ENCODE measurements around the gene TBX21.
A peak's percentile ranks its signal among the peaks of the same experiment; 100 is the strongest.
"Not testable (repeated sequence)": the region's sequence is repeated elsewhere in the genome, so short reads cannot be mapped to it uniquely, and the experiment has no call there.

TBX21 gene

GRCh38 chr17:47729476-47729875 lies 3.6 kb upstream of the TBX21 start:
- H3K9me3 Mint-ChIP-seq = no peaks in the 10 kb centered on the region
- H3K4me3 Mint-ChIP-seq = no peak overlapping the region
- peaks cover 82% of the 10 kb centered on the region for H3K4me1 Mint-ChIP-seq (ENCODE audit: low read depth)
- H3K27ac Mint-ChIP-seq = peak overlapping the region; percentile 58
- H3K27me3 Mint-ChIP-seq = no peaks in the 10 kb centered on the region
- peaks cover 7% of the 10 kb centered on the region for H3K36me3 Mint-ChIP-seq (ENCODE audit: low read depth)

GRCh38 chr17:47730681-47731080 lies 2.4 kb upstream of the TBX21 start:
- Mint-ChIP-seq H3K27me3 (no peaks in the 10 kb centered on the region), H3K9me3 (no peaks in the 10 kb centered on the region), H3K4me1 (ENCODE audit: low read depth) (peaks cover 77% of the 10 kb centered on the region)

DNA sequence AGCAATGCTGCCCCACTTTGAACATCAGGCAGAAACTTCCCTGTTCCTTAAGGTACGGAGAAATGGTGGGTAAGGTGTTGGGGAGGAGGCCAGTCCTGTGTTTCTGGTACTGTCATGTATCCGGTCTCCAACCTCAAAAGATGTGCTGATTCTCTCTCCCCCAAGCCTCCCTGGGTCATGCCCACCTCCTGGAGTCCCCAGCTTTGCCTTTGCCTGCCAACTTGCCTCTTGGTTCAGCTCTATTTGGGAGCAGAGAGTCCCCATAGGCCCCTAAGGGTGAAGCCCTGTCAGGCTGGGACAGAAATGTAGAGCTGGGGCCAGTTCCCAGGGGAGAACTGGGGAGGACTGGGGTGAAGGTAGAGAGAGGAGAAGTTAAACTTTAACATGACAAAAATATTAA lies 1.6 kb upstream of the TBX21 start:
- Mint-ChIP-seq H3K4me1 (ENCODE audit: low read depth) (peaks cover 76% of the 10 kb centered on the region), H3K9me3 (no peaks in the 10 kb centered on the region), H3K27ac (peak overlapping the region; percentile 70), H3K27me3 (no peaks in the 10 kb centered on the region), H3K36me3 (ENCODE audit: low read depth) (peaks cover 18% of the 10 kb centered on the region), H3K4me3 (no peak overlapping the region)

More at GRCh38 chr17:47730681-47731080, 2.4 kb upstream of the TBX21 start:
- H3K27ac Mint-ChIP-seq = peak overlapping the region; percentile 70
- no peak overlapping the region for H3K4me3 Mint-ChIP-seq
- H3K36me3 Mint-ChIP-seq (ENCODE audit: low read depth) = peaks cover 12% of the 10 kb centered on the region

- peak overlapping the region; percentile 56 for H3K27ac Mint-ChIP-seq
- peak overlapping the region; percentile 71 for H3K4me3 Mint-ChIP-seq
- H3K4me1 Mint-ChIP-seq (ENCODE audit: low read depth) = peaks cover 76% of the 10 kb centered on the region
- no peaks in the 10 kb centered on the region for H3K27me3 Mint-ChIP-seq
- H3K9me3 Mint-ChIP-seq = no peaks in the 10 kb centered on the region
- H3K36me3 Mint-ChIP-seq (ENCODE audit: low read depth) = peaks cover 29% of the 10 kb centered on the region
Measured at GRCh38 chr17:47732399-47733046, 513 bp upstream of the TBX21 start.

DNA sequence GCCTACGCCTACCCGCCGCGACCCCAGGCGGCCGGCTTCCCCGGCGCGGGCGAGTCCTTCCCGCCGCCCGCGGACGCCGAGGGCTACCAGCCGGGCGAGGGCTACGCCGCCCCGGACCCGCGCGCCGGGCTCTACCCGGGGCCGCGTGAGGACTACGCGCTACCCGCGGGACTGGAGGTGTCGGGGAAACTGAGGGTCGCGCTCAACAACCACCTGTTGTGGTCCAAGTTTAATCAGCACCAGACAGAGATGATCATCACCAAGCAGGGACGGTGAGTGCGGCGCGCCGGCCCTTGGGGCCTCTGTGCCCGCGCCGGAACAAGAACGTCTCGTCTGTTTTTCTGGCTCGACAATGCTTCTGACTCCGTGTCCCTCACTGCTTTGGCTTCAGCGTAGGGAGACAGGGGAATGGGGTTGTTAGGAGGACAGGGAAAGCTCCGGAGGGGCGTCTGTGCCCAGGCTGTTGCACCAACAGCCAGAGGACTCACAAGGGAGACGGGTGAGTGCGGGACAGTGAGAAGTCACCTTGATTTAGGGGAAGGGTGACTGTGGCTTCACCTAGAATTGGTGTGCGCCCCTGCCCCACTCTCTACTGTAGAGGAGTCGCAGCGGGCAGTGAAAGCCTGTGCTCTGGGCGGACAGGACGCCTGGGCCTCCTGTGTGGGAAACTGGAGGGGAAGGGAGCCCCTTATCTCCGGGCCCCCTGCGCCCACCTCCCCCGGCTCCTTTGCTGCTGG lies 806 bp downstream of the TBX21 start:
- H3K36me3 Mint-ChIP-seq (ENCODE audit: low read depth) = peaks cover 38% of the 10 kb centered on the region
- H3K9me3 Mint-ChIP-seq = no peaks in the 10 kb centered on the region
- peaks cover 71% of the 10 kb centered on the region for H3K4me1 Mint-ChIP-seq (ENCODE audit: low read depth)
- H3K4me3 Mint-ChIP-seq = peak overlapping the region; percentile 99
- no peaks in the 10 kb centered on the region for H3K27me3 Mint-ChIP-seq
- H3K27ac Mint-ChIP-seq = peak overlapping the region; percentile 93

- Mint-ChIP-seq H3K4me3 (peak overlapping the region; percentile 99), H3K27ac (peak overlapping the region; percentile 93), H3K9me3 (no peaks in the 10 kb centered on the region), H3K36me3 (ENCODE audit: low read depth) (peaks cover 41% of the 10 kb centered on the region), H3K27me3 (no peaks in the 10 kb centered on the region), H3K4me1 (ENCODE audit: low read depth) (peaks cover 69% of the 10 kb centered on the region)
Measured at GRCh38 chr17:47735139-47735464, 2.1 kb downstream of the TBX21 start.

- Mint-ChIP-seq H3K9me3 (no peaks in the 10 kb centered on the region), H3K4me3 (peak overlapping the region; percentile 99), H3K4me1 (ENCODE audit: low read depth) (peaks cover 69% of the 10 kb centered on the region), H3K36me3 (ENCODE audit: low read depth) (peaks cover 44% of the 10 kb centered on the region), H3K27me3 (no peaks in the 10 kb centered on the region), H3K27ac (peak overlapping the region; percentile 93)
Measured at GRCh38 chr17:47735536-47736011, 2.5 kb downstream of the TBX21 start.

GRCh38 chr17:47736501-47737495 lies 3.8 kb downstream of the TBX21 start:
- Mint-ChIP-seq H3K4me3 (peak overlapping the region; percentile 99), H3K9me3 (no peaks in the 10 kb centered on the region), H3K27me3 (peaks cover 3% of the 10 kb centered on the region), H3K36me3 (ENCODE audit: low read depth) (peaks cover 56% of the 10 kb centered on the region), H3K27ac (peak overlapping the region; percentile 93), H3K4me1 (ENCODE audit: low read depth) (peaks cover 69% of the 10 kb centered on the region)

DNA sequence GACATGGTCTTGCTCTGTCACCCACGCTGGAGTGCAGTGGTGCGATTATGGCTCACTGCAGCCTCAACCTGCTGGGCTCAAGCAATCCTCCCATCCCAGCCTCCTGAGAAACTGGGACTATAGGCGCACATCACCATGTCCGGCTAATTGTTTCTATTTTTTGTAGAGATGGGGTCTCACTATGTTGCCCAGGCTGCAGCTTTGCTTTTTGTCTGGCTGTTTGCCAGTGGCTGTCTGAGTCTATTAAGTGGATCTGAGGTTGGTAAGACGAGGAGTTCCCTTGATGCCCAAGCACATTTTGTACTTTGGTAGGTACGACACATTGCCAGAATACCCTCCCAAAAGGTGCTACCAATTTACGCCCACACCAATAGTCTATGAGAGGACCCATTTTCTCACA lies 5.1 kb downstream of the TBX21 start:
- Mint-ChIP-seq H3K4me1 (ENCODE audit: low read depth) (peaks cover 70% of the 10 kb centered on the region), H3K27me3 (peaks cover 3% of the 10 kb centered on the region), H3K4me3 (peak overlapping the region; percentile 45), H3K9me3 (no peaks in the 10 kb centered on the region), H3K36me3 (ENCODE audit: low read depth) (peaks cover 66% of the 10 kb centered on the region), H3K27ac (no peak overlapping the region)

DNA sequence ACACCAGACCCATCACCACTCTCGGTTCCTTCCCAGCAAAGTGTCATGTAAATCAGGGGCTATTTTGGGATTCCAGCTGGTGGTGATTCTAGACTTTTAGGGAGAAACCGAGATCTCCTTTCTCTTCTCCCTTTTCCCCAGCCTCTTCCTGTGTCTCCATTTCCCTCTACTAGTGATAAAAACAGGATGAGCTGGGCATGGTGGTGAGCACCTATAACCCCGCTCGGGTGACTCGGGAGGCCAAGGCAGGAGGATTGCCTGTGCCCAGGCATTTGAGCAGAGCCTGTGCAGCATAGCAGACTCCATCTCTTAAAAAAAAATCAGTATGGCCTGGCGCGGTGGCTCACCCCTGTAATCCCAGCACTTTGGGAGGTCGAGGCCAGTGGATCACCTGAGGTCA lies 6.1 kb downstream of the TBX21 start:
- Mint-ChIP-seq H3K4me1 (ENCODE audit: low read depth) (peaks cover 71% of the 10 kb centered on the region), H3K27me3 (peaks cover 3% of the 10 kb centered on the region), H3K27ac (peak overlapping the region; percentile 26), H3K36me3 (ENCODE audit: low read depth) (peaks cover 68% of the 10 kb centered on the region), H3K9me3 (no peaks in the 10 kb centered on the region), H3K4me3 (peak overlapping the region; percentile 37)

DNA sequence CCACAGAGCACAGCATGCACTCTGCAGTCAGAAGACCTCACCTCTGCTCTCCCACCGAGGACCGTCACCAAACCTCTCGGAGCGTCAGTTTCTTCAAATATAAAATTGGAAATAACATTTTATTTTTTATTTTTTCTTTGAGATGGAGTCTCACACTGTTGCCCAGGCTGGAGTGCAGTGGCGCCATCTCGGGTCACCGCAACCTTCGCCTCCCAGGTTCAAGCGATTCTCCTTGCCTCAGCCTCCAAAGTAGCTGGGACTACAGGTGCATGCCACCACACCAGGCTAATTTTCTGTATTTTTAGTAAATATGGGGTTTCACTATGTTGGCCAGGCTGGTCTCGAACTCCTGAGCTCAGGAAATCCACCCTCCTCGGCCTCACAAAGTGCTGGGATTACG lies 6.9 kb downstream of the TBX21 start:
- H3K4me1 Mint-ChIP-seq (ENCODE audit: low read depth) = peaks cover 71% of the 10 kb centered on the region
- H3K27ac Mint-ChIP-seq, H3K4me3 Mint-ChIP-seq, H3K9me3 Mint-ChIP-seq, H3K27me3 Mint-ChIP-seq: not testable (repeated sequence)
- peaks cover 73% of the 10 kb centered on the region for H3K36me3 Mint-ChIP-seq (ENCODE audit: low read depth)

DNA sequence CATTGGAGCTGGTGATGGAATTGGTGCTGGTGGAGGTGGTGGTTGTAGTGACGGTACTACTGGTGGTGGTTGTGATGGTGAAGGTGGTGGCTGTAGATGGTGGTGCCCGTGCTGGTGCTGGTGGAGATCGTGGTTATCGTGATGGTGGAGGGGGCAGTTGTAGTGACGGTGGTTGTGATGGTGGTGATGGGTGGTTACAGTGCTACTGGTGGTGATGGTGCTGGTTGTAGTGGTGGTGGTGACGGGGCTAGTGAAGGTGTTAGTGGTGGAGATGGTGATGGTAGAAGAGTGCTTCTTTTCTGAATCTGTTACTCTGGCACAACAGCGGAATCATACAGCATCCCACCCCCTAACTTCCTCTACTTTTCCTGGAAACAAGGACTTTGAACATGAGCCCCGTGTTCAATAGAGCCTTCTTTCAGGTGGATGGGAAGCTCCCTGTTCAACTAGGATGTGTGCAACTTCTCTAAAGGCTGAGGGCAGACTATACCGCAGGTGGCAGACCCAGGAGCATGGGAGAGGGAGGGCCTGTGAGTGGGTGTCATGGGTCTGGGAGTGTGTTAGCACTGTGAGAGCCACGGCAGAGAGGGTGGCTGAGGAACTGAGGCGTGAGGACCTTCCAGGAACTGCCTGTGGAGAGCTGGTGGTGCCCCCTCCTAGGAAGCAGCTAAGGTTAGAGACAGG lies 8.2 kb downstream of the TBX21 start:
- H3K4me1 Mint-ChIP-seq (ENCODE audit: low read depth) = peaks cover 64% of the 10 kb centered on the region
- peaks cover 76% of the 10 kb centered on the region for H3K36me3 Mint-ChIP-seq (ENCODE audit: low read depth)
- peak overlapping the region; percentile 72 for H3K4me3 Mint-ChIP-seq
- no peaks in the 10 kb centered on the region for H3K9me3 Mint-ChIP-seq
- H3K27ac Mint-ChIP-seq = peak overlapping the region; percentile 95
- H3K27me3 Mint-ChIP-seq = peaks cover 3% of the 10 kb centered on the region

DNA sequence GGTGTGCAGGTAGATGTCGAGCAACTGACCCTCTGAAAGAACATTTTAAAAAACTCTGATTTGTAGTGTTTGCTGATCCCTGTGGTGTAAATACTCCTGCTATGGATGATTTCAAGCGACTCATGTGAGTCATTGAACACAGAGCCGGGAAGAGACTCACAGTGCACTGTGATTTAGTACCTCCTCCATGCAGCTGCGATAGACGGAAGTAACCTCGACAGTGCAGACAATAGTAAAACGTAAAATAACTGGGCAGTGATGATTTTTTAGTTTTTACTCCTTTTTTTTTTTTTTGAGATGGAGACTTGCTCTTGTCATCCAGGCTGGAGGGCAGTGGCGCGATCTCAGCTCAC lies 8.7 kb downstream of the TBX21 start:
- Mint-ChIP-seq H3K36me3 (ENCODE audit: low read depth) (peaks cover 71% of the 10 kb centered on the region), H3K4me3 (peak overlapping the region; percentile 72), H3K9me3 (no peaks in the 10 kb centered on the region), H3K27ac (peak overlapping the region; percentile 95), H3K4me1 (ENCODE audit: low read depth) (peaks cover 59% of the 10 kb centered on the region), H3K27me3 (peaks cover 3% of the 10 kb centered on the region)
